Muscle of back (tissue), 11 donors: Measurements from ENCODE around the gene FBXO17. TPM values are rescaled to one million over a fixed set of nuclear protein-coding genes. Genes with fewer than 3 reads are reported as not detected.

Experiments used
- DNase-seq, 3 donors: peaks; one replicate each; pipeline versions ENCODE4 v3.0.0 to v3.0.0-alpha.2; 2013
- polyA plus RNA-seq, 10 donors: library from polyadenylated mRNA; unstranded; fragments of 120-200 nt; gene quantifications; one replicate each; pipeline ENCODE4 v1.2.1, GENCODE V29; 2013; ENCODE audit not compliant: insufficient read length in 10 of 10

Gene FBXO17
- polyA plus RNA-seq, 10 donors = 20.9 to 32.8 (median 24.7) TPM

DNA sequence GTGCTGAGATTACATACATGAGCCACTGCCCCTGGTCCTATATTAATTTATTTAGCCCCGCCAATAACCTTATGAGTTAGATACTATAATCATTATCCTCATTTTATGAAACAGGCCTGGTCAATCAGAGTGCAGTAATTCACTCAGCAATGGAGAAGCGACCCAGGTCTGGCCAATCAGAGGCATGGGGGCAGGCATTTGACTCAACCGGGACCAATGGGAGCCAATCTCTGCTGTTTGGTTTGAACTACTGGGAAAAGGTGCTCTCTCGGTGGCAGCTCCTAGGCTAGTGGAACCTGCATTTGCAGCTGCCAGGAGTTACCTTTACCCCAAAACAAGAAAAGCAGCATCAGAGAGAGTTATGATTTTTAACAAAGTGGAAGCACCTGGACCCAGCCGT lies 82.7 kb downstream of the FBXO17 start:
- no peak for DNase-seq

- DNase-seq = no peak
Observed at GRCh38 chr19:38891771-38892170, 83.8 kb downstream of the FBXO17 start.

Other genes starting within 250 kb of the FBXO17 start
- gene CAPN12, start 231.3 kb downstream of the FBXO17 start, polyA plus RNA-seq = 1 to 10 TPM in 4 of 10 donors, under 1 TPM in 6; 0.71 to 2.2 (median 0.94) TPM
- 10 to 100 TPM in 1 of 10 donors, 1 to 10 TPM in 1, under 1 TPM in 6, not detected in 2; 0.49 to 35.7 (median 0.60) TPM for gene LGALS7, start 202.2 kb downstream of the FBXO17 start, polyA plus RNA-seq
- 10 to 100 TPM in 2 of 10 donors, 1 to 10 TPM in 2, under 1 TPM in 4, not detected in 2; 0.46 to 90.7 (median 1.1) TPM for gene LGALS7B, start 186.5 kb downstream of the FBXO17 start, polyA plus RNA-seq
- 1 to 10 TPM in 4 of 10 donors, under 1 TPM in 6; 0.45 to 2.7 (median 0.90) TPM for gene LGALS4, start 162.8 kb downstream of the FBXO17 start, polyA plus RNA-seq
- 100 to 1,000 TPM in 8 of 10 donors, 10 to 100 TPM in 2; 90.8 to 164 (median 109) TPM for gene ECH1, start 143.9 kb downstream of the FBXO17 start, polyA plus RNA-seq
- gene HNRNPL, start 125.8 kb downstream of the FBXO17 start, polyA plus RNA-seq = 100 to 1,000 TPM; 240 to 346 (median 278) TPM
- 10 to 100 TPM in 5 of 10 donors, 1 to 10 TPM in 5; 7.3 to 12.5 (median 9.9) TPM for gene RINL, start 97.5 kb downstream of the FBXO17 start, polyA plus RNA-seq
- 100 to 1,000 TPM in 5 of 10 donors, 10 to 100 TPM in 5; 80.9 to 129 (median 97.4) TPM for gene SIRT2, start 76.1 kb downstream of the FBXO17 start, polyA plus RNA-seq
- gene NFKBIB, start 75.8 kb downstream of the FBXO17 start, polyA plus RNA-seq = 10 to 100 TPM in 1 of 10 donors, 1 to 10 TPM in 9; 6.9 to 10.0 (median 8.5) TPM
- 10 to 100 TPM in 1 of 10 donors, 1 to 10 TPM in 9; 3.6 to 10.0 (median 6.2) TPM for gene CCER2, start 63.6 kb downstream of the FBXO17 start, polyA plus RNA-seq
- gene SARS2, start 45.0 kb downstream of the FBXO17 start, polyA plus RNA-seq = 10 to 100 TPM; 19.6 to 35.4 (median 23.6) TPM
- 10 to 100 TPM; 11.3 to 23.2 (median 17.0) TPM for gene MRPS12, start 44.8 kb downstream of the FBXO17 start, polyA plus RNA-seq
- gene FBXO27, start 56.8 kb upstream of the FBXO17 start, polyA plus RNA-seq = 1 to 10 TPM; 1.3 to 4.7 (median 2.3) TPM
- under 1 TPM in 8 of 10 donors, not detected in 2; 0.08 to 0.23 (median 0.13) TPM for gene ACP7, start 108.6 kb upstream of the FBXO17 start, polyA plus RNA-seq
- gene PAK4, start 150.0 kb upstream of the FBXO17 start, polyA plus RNA-seq = 10 to 100 TPM; 13.0 to 22.3 (median 16.8) TPM
- 1 to 10 TPM in 1 of 10 donors, under 1 TPM in 4, not detected in 5; 0.08 to 2.1 (median 0.13) TPM for gene NCCRP1, start 221.2 kb upstream of the FBXO17 start, polyA plus RNA-seq
- not detected for gene SYCN, start 228.5 kb upstream of the FBXO17 start, polyA plus RNA-seq